ENCODE measurements around the gene MAS1L. TPM values are rescaled to one million over a fixed set of nuclear protein-coding genes. Genes with fewer than 3 reads are reported as not detected.
"Not testable (repeated sequence)": the region's sequence is repeated elsewhere in the genome, so short reads cannot be mapped to it uniquely, and the experiment has no call there.

Gene MAS1L
- total RNA-seq, 3 donors from 2014 or later = not detected

GRCh38 chr6:29444031-29444430 lies 43.7 kb downstream of the MAS1L start:
- not testable (repeated sequence) for DNase-seq; H3K9me3 Mint-ChIP-seq; H3K4me1 Mint-ChIP-seq (ENCODE audit: low read depth); ATAC-seq; H3K4me3 Mint-ChIP-seq; H3K36me3 Mint-ChIP-seq (ENCODE audit: insufficient read depth)
- peaks cover 46% of the 10 kb centered on the region for H3K27me3 Mint-ChIP-seq (ENCODE audit: low read depth)

- Mint-ChIP-seq H3K9me3 (peaks cover 9% of the 10 kb centered on the region), H3K4me3 (no peak overlapping the region), H3K27me3 (ENCODE audit: low read depth) (peaks cover 38% of the 10 kb centered on the region), H3K4me1 (ENCODE audit: low read depth) (no peaks in the 10 kb centered on the region), H3K36me3 (ENCODE audit: insufficient read depth) (no peaks in the 10 kb centered on the region)
- no peak for DNase-seq
- ATAC-seq = no peak
Measured at GRCh38 chr6:29442719-29443118, 45.0 kb downstream of the MAS1L start.

- DNase-seq = no peak
- no peaks in the 10 kb centered on the region for H3K36me3 Mint-ChIP-seq (ENCODE audit: insufficient read depth)
- H3K4me3 Mint-ChIP-seq = no peak within 1 kb of the TSS
- no peaks in the 10 kb centered on the region for H3K4me1 Mint-ChIP-seq (ENCODE audit: low read depth)
- peaks cover 23% of the 10 kb centered on the region for H3K27me3 Mint-ChIP-seq (ENCODE audit: low read depth)
- ATAC-seq = no peak
- peaks cover 3% of the 10 kb centered on the region for H3K9me3 Mint-ChIP-seq
Measured at GRCh38 chr6:29439006-29439405, 48.8 kb downstream of the MAS1L start, which contains the start of gene OR10C1. Gene OR10C1 (plus strand): TSS chr6:29439306. CDS start chr6:29440016, 710 bp downstream.

GRCh38 chr6:29436730-29437129 lies 51.0 kb downstream of the MAS1L start:
- H3K36me3 Mint-ChIP-seq (ENCODE audit: insufficient read depth); H3K4me3 Mint-ChIP-seq; ATAC-seq; DNase-seq; H3K4me1 Mint-ChIP-seq (ENCODE audit: low read depth); H3K9me3 Mint-ChIP-seq: not testable (repeated sequence)
- peaks cover 24% of the 10 kb centered on the region for H3K27me3 Mint-ChIP-seq (ENCODE audit: low read depth)

Other genes starting within 250 kb of the MAS1L start
- not detected for gene OR14J1, start 186.3 kb downstream of the MAS1L start, total RNA-seq
- gene OR5V1, start 119.1 kb downstream of the MAS1L start, total RNA-seq = not detected
- not detected for gene OR12D3, start 112.7 kb downstream of the MAS1L start, total RNA-seq
- not detected for gene OR12D2, start 92.3 kb downstream of the MAS1L start, total RNA-seq
- not detected for gene OR12D1, start 73.0 kb downstream of the MAS1L start, total RNA-seq
- not detected for gene OR10C1, start 48.6 kb downstream of the MAS1L start, total RNA-seq
- not detected for gene OR11A1, start 30.9 kb downstream of the MAS1L start, total RNA-seq
- not detected for gene OR2H1, start 30.8 kb downstream of the MAS1L start, total RNA-seq
- gene UBD, start 71.8 kb upstream of the MAS1L start, total RNA-seq = 1 to 10 TPM; 1.6 to 3.5 (median 3.3) TPM
- gene OR2H2, start 97.2 kb upstream of the MAS1L start, total RNA-seq = not detected
- gene GABBR1, start 145.2 kb upstream of the MAS1L start, total RNA-seq = 1 to 10 TPM; 4.2 to 5.6 (median 4.7) TPM
- gene MOG, start 169.1 kb upstream of the MAS1L start, total RNA-seq = not detected
- gene ZFP57, start 193.2 kb upstream of the MAS1L start, total RNA-seq = not detected
- 100 to 1,000 TPM; 185 to 341 (median 228) TPM for gene HLA-F, start 235.5 kb upstream of the MAS1L start, total RNA-seq

Data from activated T-cell treated with anti-CD3 and anti-CD28 coated beads, Interleukin-2, amount 50 U/mL, for 4 hours (primary cell).